ENCODE measurements around the gene RNF222. TPM values are rescaled to one million over a fixed set of nuclear protein-coding genes. Genes with fewer than 3 reads are reported as not detected.

RNF222 gene
- total and polyA plus RNA-seq, 10 of the 15 experiments (the other 5 are each of a cell fraction or from before 2014, with no cell fraction given) = not detected

- no peak for DNase-seq (ENCODE audit: low read depth, low spot score)
- TF ChIP-seq CBFB (IDR thresholded peaks at IDR 0.05; ENCODE audit: low read depth) (no peak), ELK1 (IDR thresholded peaks at IDR 0.05; ENCODE audit: low read depth, low read length) (no peak), TARDBP (IDR thresholded peaks at IDR 0.05; ENCODE audit: borderline replicate concordance) (no peak), SREBF2 (IDR thresholded peaks at IDR 0.05; ENCODE audit: low read length) (no peak), SP1 (IDR thresholded peaks at IDR 0.05; ENCODE audit: low read depth, low read length) (no peak), NR2C1 (IDR thresholded peaks at IDR 0.05) (no peak), MEF2A (IDR thresholded peaks at IDR 0.05; ENCODE audit: insufficient read depth, low read depth, low read length) (no peak), IKZF2 (IDR thresholded peaks at IDR 0.05) (no peak), SUZ12 (IDR thresholded peaks at IDR 0.05; ENCODE audit: unreplicated experiment) (no peak), RBBP5 (conservative IDR thresholded peaks at IDR 0.05) (no peak), ZNF274 (IDR thresholded peaks at IDR 0.05; ENCODE audit: insufficient read depth, insufficient read length) (no peak), HCFC1 (IDR thresholded peaks at IDR 0.05; ENCODE audit: low read length) (no peak), SMC3 (IDR thresholded peaks at IDR 0.05; ENCODE audit: borderline replicate concordance, low read length) (no peak)
- RAD21 ChIA-PET (ENCODE audit: unreplicated experiment) = interaction anchor here (1.6 kb wide), 1 partner anchor 12 kb away, joined by 4 read pairs; the partner anchor contains the start of gene KRABD2
Measured at GRCh38 chr17:8387914-8388651, 9.5 kb downstream of the RNF222 start.

More at GRCh38 chr17:8387914-8388651, 9.5 kb downstream of the RNF222 start:
- no TSS peak for BruUV-seq (replicated peaks)
- no peak overlapping the region for H3K9ac ChIP-seq (ENCODE audit: control insufficient read depth, insufficient read depth, low read length)
- H3K79me2 ChIP-seq (ENCODE audit: control insufficient read depth, insufficient read depth, low read length) = peaks cover 7% of the 10 kb centered on the region
- no peak overlapping the region for H2AFZ ChIP-seq (ENCODE audit: control insufficient read depth, low read depth, low read length)
- no peak overlapping the region for H3K27ac ChIP-seq (ENCODE audit: control insufficient read depth, insufficient read depth)
- intact Hi-C loops (cut with micrococcal nuclease; ENCODE audit: unreplicated experiment) (loop anchor here (10.0 kb wide), 1 partner anchor 357 kb away; the partner anchor contains the start of gene CCDC42), in situ Hi-C loops (cut with MboI) (no loop called here)
- ChIA-PET CTCF (interaction anchor here (1.9 kb wide), 1 partner anchor 11 kb away, joined by 9 read pairs; the partner anchor contains the start of gene KRABD2), SMC1A (ENCODE audit: uncharacterized antibody, unreplicated experiment) (no interaction called here), POLR2A (no interaction called here)
- WGBS (ENCODE audit: insufficient coverage, insufficient replicate concordance, low lambda C conversion rate, missing lambda C conversion rate) = 94% methylated on average over 7 of the region's 7 CpGs
- no peak overlapping the region for H3K4me2 ChIP-seq (ENCODE audit: control insufficient read depth, insufficient read depth)
- ATAC-seq = no peak
- no peak overlapping the region for H3K4me3 ChIP-seq
- H4K20me1 ChIP-seq (ENCODE audit: control insufficient read depth, insufficient read depth) = no peaks in the 10 kb centered on the region
- no peaks in the 10 kb centered on the region for H3K36me3 ChIP-seq (ENCODE audit: control insufficient read depth in 2 of 2, insufficient read depth in 2 of 2, low read length in 1 of 2)
- no peaks in the 10 kb centered on the region for H3K27me3 ChIP-seq (replicated peaks in 1 of 2; ENCODE audit: control insufficient read depth in 2 of 2, insufficient read depth in 2 of 2, low read length in 1 of 2)
- H3K9me3 ChIP-seq (replicated peaks; ENCODE audit: control insufficient read depth, insufficient read depth, low read length) = no peaks in the 10 kb centered on the region
- H3K4me1 ChIP-seq (ENCODE audit: control insufficient read depth, insufficient read depth, low read length) = no peaks in the 10 kb centered on the region
- FAIRE-seq = no peak
